GM12873 (cell line): Measurements from ENCODE around the gene SYT15.
A peak's percentile ranks its signal among the peaks of the same experiment; 100 is the strongest.

Experiments
- TF ChIP-seq, protein P1 (sequence below): IDR thresholded peaks from 2 replicates; pipeline ENCODE4 v1.5.1; 2012; ENCODE audit warnings: low read depth, mild to moderate bottlenecking, moderate library complexity, low read length, control low read depth; ENCODE audit not compliant: insufficient read depth; ENCODE audit errors: missing control alignments

Gene SYT15

DNA sequence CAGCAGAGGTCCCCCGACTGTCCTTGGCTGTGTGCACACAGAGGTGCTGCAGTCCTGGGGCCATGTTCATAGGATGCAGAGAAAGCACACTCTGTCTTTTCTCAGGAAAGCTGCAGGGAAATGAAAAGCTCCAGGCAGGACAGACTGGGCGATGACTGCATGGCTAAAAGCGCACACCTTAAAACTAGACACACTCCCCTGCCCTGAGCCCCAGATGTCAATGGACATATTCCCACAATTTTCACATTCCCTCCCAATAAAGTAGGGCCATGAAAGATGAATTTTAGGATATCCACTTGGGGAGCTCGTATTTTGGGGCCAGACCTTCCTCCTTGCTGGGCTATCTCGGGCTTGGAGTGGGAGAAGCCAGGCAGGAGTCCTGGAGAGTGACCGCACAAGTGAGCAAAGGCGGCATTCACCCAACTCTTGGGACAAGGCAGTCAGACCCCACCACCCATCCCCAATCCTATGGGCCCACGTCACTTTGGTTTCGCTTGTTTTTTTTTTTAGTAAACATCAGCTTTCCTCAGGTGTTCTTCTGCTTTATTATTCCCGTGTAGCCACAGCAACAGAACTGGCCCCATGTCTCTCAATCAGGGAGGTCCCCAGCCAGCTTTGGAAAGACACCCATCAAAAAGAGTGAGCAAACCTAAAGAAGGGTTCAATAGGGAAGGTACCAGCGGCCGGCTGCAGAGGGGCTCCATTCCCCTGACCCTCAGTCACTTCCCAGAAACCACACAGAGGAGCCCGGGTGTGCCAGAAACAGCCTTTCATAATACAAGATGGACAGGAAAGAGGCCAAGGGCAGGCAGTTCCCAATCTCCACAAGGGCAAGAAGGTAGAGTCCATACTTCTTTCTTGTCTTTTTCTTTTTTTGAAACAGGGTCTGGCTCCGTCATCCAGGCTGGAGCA, 35.2 kb upstream of the SYT15 start:
- TF ChIP-seq, protein P1, sequence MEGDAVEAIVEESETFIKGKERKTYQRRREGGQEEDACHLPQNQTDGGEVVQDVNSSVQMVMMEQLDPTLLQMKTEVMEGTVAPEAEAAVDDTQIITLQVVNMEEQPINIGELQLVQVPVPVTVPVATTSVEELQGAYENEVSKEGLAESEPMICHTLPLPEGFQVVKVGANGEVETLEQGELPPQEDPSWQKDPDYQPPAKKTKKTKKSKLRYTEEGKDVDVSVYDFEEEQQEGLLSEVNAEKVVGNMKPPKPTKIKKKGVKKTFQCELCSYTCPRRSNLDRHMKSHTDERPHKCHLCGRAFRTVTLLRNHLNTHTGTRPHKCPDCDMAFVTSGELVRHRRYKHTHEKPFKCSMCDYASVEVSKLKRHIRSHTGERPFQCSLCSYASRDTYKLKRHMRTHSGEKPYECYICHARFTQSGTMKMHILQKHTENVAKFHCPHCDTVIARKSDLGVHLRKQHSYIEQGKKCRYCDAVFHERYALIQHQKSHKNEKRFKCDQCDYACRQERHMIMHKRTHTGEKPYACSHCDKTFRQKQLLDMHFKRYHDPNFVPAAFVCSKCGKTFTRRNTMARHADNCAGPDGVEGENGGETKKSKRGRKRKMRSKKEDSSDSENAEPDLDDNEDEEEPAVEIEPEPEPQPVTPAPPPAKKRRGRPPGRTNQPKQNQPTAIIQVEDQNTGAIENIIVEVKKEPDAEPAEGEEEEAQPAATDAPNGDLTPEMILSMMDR, result no peak

DNA sequence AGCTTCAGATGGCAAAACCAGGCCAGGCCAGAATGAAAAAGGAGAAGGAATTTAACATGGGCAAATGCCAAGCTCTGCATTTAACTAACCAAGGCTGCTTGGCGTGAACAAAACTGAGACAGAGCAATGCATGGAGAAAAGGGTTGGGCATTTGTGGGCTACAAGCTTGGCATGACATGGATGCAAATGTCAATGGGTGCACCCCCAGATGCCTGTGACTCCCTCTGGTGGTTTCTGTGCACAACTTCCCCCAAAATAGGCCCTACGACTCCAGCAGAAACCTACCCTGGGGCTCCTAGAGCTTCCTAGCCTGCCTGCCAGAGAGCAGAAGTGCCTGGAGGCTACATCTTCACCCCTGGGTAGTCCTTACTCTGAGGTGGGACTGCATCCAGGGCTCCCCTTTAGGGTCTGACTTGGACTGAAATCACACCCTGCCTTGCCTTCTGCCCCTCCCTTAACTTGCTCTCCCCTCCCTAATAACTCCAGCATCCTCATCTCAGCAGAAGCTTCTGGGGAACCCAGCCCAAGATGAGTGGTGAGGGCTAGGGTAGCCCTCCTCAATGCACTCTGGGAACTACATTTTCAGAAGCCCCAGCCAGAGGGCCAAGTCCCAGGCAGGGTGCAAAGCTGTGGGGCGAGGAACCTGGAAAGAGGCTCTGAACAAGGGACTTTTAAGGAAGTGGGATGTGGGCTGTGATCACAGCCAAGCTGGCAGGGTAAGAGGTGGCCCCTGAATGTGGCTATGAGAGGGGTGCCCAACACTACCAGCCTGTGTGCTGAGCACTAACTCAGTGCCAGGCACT, 33.7 kb upstream of the SYT15 start:
- TF ChIP-seq, protein P1, result peak; percentile 71

DNA sequence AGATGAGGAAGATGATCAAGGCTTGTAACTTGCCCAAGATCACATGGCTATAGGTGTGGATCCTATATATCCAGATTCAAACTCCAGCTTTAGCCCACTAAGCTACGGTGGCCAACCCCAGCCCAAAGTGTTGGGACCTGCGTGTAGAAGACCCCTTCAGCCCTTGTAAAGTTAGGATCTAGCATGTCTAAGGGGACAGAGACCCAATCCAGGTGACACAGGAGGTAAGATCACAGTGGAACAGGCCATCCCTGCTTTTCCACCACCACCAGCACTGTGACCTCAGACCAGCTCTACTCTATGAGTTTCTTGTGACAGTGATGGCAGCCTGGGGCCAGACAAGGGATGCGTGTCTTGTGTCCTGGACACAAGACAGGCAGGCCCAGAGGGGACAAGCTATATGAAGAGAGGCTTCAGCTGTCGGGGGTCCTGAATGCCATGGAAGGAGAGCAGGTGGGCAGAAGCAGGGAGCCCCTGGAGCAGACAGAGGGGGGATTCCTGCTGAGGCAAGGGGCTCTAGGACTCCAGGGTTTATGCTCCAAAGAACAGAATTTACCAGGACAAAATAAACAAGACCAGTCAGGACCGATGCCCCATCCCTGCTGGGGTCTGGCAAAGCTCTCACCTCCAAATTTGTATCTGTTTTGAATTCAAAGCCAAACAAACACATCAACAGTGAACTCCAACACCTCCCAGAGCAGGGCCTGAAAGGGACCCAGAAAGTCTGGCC, 32.9 kb upstream of the SYT15 start:
- TF ChIP-seq, protein P1, result no peak

DNA sequence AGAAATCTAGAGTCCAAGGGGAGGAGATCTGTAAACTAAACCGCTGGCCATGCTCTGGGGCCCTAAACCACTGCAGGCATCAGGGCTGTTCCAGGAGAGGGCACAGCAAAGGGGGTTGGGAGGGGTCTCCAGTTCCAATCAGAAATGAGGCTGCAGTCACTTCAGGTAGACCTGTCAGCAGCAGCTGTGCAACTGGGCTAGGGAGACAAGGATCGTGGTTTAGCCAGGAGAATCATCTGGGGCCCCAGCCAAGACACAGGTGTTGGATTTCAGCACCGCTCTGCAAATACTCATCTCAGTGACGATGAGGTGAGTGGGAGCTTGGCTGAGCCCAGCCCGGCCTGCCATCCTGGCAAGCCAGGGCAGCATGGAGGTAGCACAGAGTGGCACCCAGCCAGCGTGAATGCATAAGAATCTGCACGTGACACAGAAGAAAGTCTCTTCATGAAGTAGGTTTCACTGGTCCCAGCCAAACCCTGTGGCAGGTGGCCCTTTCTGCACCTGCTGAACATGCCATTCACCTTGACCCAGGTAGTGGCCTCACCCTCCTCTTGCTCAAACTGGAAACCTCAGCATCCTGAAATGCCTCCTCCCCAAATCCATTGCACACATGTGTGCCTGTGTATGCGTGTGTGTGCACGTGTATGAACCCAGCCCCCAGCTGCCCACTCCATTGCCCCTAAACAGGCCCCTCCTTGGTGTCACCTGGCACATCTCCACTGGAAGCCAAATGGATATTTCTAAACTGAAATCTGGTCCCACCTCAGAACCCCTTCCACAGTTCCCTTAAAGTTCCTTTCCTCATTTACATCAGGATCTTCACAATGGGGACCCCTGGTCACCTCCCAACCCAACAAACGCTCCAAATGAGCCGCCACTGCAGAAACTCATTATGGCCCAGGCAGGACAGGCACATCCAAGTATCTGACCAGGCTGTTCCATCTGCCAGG, 32.1 kb upstream of the SYT15 start:
- TF ChIP-seq, protein P1, result no peak

DNA sequence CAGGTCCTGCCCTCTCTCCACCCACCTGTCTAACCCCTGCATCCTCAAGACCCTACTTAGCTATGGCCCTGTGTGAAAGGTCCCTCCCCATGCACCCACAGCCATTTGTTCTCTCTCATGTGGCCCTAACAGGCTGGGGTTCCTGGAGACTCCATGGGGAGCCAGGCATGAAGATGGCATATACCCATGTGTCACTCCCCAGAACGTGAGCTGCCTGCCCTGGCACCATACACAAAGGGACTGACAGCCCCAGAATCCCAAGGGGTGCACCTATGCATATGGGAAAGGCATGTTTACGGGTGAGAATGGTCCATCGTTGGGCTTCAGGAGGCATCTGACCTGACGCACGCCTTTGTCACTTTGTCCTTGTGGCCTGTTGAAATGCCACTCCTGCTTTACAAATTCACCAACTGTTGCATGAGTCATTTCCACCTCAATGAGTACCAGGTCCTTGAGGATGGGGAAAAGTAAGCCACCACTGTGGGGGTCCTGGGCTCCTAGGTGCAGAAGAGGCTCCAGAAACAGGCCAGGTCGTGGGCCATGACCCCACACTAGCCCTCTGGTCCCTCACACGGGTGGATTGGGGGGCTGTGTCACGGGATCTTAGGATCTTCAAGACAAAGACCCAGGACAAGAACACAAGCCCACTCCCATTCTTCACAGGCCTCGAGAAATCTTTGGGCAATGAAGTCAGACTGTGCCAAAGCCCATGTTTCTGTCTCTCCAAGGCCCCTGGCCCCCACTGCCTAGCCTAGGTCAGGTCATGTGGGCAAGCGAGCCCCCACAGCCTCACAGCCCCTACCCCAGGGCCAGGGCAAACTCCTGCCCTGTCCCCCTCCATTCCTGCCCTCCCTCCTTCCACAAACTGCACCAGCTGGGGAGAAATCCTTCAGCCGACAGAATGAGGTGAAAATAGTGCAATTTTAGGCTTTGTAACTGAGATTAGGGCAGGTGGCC, 31.1 kb upstream of the SYT15 start:
- TF ChIP-seq, protein P1, result no peak

DNA sequence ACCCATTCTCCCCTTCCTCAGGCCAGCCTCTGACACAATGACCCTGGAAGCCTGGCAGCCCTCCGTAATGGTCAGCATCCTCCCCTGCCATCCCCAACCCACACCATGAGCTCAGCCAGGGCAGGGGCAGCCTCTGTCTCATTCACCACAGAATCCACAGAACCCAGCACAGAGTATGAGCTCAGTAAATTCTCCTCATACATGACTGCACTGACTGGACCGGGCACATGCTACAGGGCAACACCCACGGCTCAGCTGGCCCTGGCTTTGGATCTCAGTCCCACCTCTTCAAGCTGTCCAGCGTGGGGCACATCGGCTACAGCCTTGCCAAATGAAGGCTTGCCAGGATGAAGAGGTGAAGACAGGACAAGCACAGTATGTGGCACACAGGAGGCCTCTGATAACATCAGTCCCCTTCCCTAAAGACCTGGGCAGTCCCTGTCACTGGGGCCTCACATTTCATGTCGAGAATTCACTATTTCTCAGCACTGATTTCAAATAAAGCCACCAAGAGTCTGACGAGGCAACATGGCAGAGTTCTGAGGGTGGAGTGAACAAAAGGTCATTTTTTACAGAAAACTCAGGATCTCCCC, 30.3 kb upstream of the SYT15 start:
- TF ChIP-seq, protein P1, result no peak
